Kidney epithelial cell (primary cell): ENCODE measurements around the gene TSNAX. TPM values are rescaled to one million over a fixed set of nuclear protein-coding genes. Genes with fewer than 3 reads are reported as not detected.

Source experiments
- DNase-seq: peaks from one replicate; pipeline ENCODE4 v3.0.0-alpha.2; 2010; ENCODE audit warnings: low read depth
- H3K27me3 ChIP-seq: 2 replicates; pipeline ENCODE4 v1.6.0; 2011; ENCODE audit warnings: low read length; ENCODE audit not compliant: control insufficient read depth, insufficient read depth
- H3K36me3 ChIP-seq: 2 replicates; pipeline ENCODE4 v1.5.1; 2011; ENCODE audit warnings: low read length; ENCODE audit not compliant: control insufficient read depth, insufficient read depth
- H3K4me3 ChIP-seq: 2 replicates; pipeline ENCODE4 v1.5.1; 2011; ENCODE audit warnings: low read depth, mild to moderate bottlenecking, control low read depth, low read length
- CTCF ChIP-seq: IDR thresholded peaks from 2 replicates; pipeline ENCODE4 v1.5.1; 2011; ENCODE audit warnings: mild to moderate bottlenecking, moderate library complexity, low read length, control low read depth, inconsistent platforms; ENCODE audit not compliant: insufficient read depth, poor library complexity, severe bottlenecking
- total RNA-seq: library from RNA; depleted of rRNA; stranded (reverse); fragments of >200 nt; gene quantifications from 2 replicates; pipeline ENCODE4 v1.2.3, GENCODE V29; 2015

TSNAX gene
- total RNA-seq, 1 donor from 2014 or later, result 29.4 TPM

GRCh38 chr1:231613419-231614349 is 85.2 kb downstream of the TSNAX start:
- DNase-seq, result no peak
- no peaks in the 10 kb centered on the region for H3K36me3 ChIP-seq
- no peaks in the 10 kb centered on the region for H3K27me3 ChIP-seq
- no peak overlapping the region for H3K4me3 ChIP-seq
- TF ChIP-seq CTCF, result no peak

Other genes with a start within 250 kb of the TSNAX start
- gene EXOC8, start 190.8 kb upstream of the TSNAX start, total RNA-seq, result 10.6 and 10.8 TPM in 2 replicates
- 10.6 and 17.1 TPM in 2 replicates for gene SPRTN, start 190.4 kb upstream of the TSNAX start, total RNA-seq
- 23.6 and 29.2 TPM in 2 replicates for gene EGLN1, start 106.4 kb upstream of the TSNAX start, total RNA-seq
- gene DISC1, start 98.1 kb downstream of the TSNAX start, total RNA-seq, result 3.7 and 5.8 TPM in 2 replicates